Globus pallidus (tissue), 1 donor: ENCODE results near the gene CDH12.
"Not testable (repeated sequence)": the region's sequence is repeated elsewhere in the genome, so short reads cannot be mapped to it uniquely, and the experiment has no call there.

Source experiments
- DNase-seq: peaks from one replicate; pipeline ENCODE4 v3.0.0-alpha.2; 2015; ENCODE audit warnings: low spot score

The CDH12 gene

GRCh38 chr5:22154779-22155178 lies 698.4 kb downstream of the CDH12 start:
- not testable (repeated sequence) for DNase-seq

- DNase-seq: not testable (repeated sequence)
Observed at GRCh38 chr5:22151801-22152200, 701.3 kb downstream of the CDH12 start.

- DNase-seq: not testable (repeated sequence)
Observed at GRCh38 chr5:22140418-22140817, 712.7 kb downstream of the CDH12 start.

GRCh38 chr5:22139662-22140300 lies 713.4 kb downstream of the CDH12 start:
- not testable (repeated sequence) for DNase-seq

GRCh38 chr5:22111320-22111719 lies 741.8 kb downstream of the CDH12 start:
- DNase-seq: no peak

GRCh38 chr5:22109315-22109714 lies 743.8 kb downstream of the CDH12 start:
- no peak for DNase-seq

- DNase-seq: no peak
Observed at GRCh38 chr5:22108545-22108944, 744.6 kb downstream of the CDH12 start.

- no peak for DNase-seq
Observed at GRCh38 chr5:22102823-22103359, 750.3 kb downstream of the CDH12 start.

GRCh38 chr5:22088517-22088916 lies 764.6 kb downstream of the CDH12 start:
- DNase-seq: no peak

- no peak for DNase-seq
Observed at GRCh38 chr5:22079566-22079965, 773.6 kb downstream of the CDH12 start.

GRCh38 chr5:22079002-22079401 lies 774.1 kb downstream of the CDH12 start:
- no peak for DNase-seq

- DNase-seq: no peak
Observed at GRCh38 chr5:22076586-22076985, 776.6 kb downstream of the CDH12 start.

- no peak for DNase-seq
Observed at GRCh38 chr5:22070186-22070728, 782.9 kb downstream of the CDH12 start.

GRCh38 chr5:22063717-22064116 lies 789.4 kb downstream of the CDH12 start:
- DNase-seq: no peak

GRCh38 chr5:22058620-22059019 lies 794.5 kb downstream of the CDH12 start:
- DNase-seq: no peak

- DNase-seq: no peak
Observed at GRCh38 chr5:22057012-22057411, 796.1 kb downstream of the CDH12 start.

GRCh38 chr5:22056601-22057000 lies 796.5 kb downstream of the CDH12 start:
- DNase-seq: no peak

- no peak for DNase-seq
Observed at GRCh38 chr5:22053195-22053594, 799.9 kb downstream of the CDH12 start.

GRCh38 chr5:22051881-22052280 lies 801.3 kb downstream of the CDH12 start:
- no peak for DNase-seq

- DNase-seq: no peak
Observed at GRCh38 chr5:22050931-22051330, 802.2 kb downstream of the CDH12 start.

- DNase-seq: no peak
Observed at GRCh38 chr5:22044229-22044628, 808.9 kb downstream of the CDH12 start.

GRCh38 chr5:22036061-22036460 lies 817.1 kb downstream of the CDH12 start:
- no peak for DNase-seq

- DNase-seq: no peak
Observed at GRCh38 chr5:22033066-22033465, 820.1 kb downstream of the CDH12 start.

GRCh38 chr5:22023784-22024183 lies 829.4 kb downstream of the CDH12 start:
- DNase-seq: no peak
